ENCODE results near the gene UQCC2.

Gene UQCC2

DNA sequence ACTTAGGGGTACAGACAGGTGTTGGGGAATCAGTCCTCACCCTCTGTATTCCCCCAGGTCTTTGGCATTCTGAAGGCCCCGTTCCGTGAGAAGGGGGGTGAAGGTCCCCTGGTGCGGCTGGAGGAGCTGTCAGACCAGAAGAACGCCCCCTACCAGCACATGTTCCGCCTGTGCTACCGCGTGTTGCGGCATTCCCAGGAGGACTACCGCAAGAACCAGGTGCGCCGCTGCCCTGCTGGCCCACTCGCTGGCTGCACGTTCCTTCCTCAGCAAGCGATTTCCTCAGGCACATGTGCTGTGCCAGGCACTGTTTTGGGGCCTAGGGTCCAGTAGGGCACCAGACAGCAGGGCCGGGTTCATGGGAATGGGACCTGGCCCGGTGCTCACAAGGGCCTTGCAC, 44.4 kb downstream of the UQCC2 start:
- H3K4me3 ChIP-seq (ENCODE audit: insufficient read depth in 1 of 2, low read depth in 1 of 2, low read length in 2 of 2), result no peak overlapping the region
- H3K27me3 ChIP-seq (ENCODE audit: control insufficient read depth in 1 of 2, insufficient read depth in 1 of 2, low read length in 2 of 2), result no peaks in the 10 kb centered on the region
- H3K36me3 ChIP-seq (ENCODE audit: control insufficient read depth in 1 of 2, insufficient read depth in 2 of 2, low read depth in 1 of 2, low read length in 2 of 2), result peaks cover 84 to 100% of the 10 kb centered on the region in 2 experiments
- no peak overlapping the region for H3K4me2 ChIP-seq (ENCODE audit: low read length, poor library complexity, severe bottlenecking)
- no peak overlapping the region for H2BK15ac ChIP-seq (ENCODE audit: low read depth, poor library complexity, severe bottlenecking)
- H2AK5ac ChIP-seq (ENCODE audit: low read length, severe bottlenecking), result no peak overlapping the region
- no peaks in the 10 kb centered on the region for H3K9me3 ChIP-seq (ENCODE audit: control insufficient read depth, low read length)
- H3K23ac ChIP-seq (ENCODE audit: low read length in 2 of 2), result no peak overlapping the region
- no peak overlapping the region for H3K4ac ChIP-seq (ENCODE audit: low read depth in 1 of 2, low read length in 2 of 2)
- no peak overlapping the region for H3K14ac ChIP-seq (ENCODE audit: low read length in 2 of 2)
- H3K18ac ChIP-seq (ENCODE audit: low read depth in 1 of 2, low read length in 2 of 2), result no peak overlapping the region
- no peak overlapping the region for H3K9ac ChIP-seq (ENCODE audit: low read length)
- H2AFZ ChIP-seq (ENCODE audit: low read depth, low read length), result no peak overlapping the region
- WGBS, result 96% methylated on average over 16 of the region's 16 CpGs
- H4K8ac ChIP-seq (ENCODE audit: low read length), result no peak overlapping the region
- no peaks in the 10 kb centered on the region for H3K79me1 ChIP-seq (replicated peaks; ENCODE audit: low read length, poor library complexity, severe bottlenecking)
- no peak overlapping the region for H2BK5ac ChIP-seq (ENCODE audit: low read depth, low read length, poor library complexity, severe bottlenecking)
- no peak for DNase-seq
- H3K27ac ChIP-seq (ENCODE audit: low read length, poor library complexity, severe bottlenecking), result no peak overlapping the region
- H4K91ac ChIP-seq (ENCODE audit: low read length), result no peak overlapping the region
- no peak overlapping the region for H2BK120ac ChIP-seq (ENCODE audit: low read depth, low read length)
- H3K4me1 ChIP-seq (ENCODE audit: control insufficient read depth, insufficient read depth, low read depth, low read length), result peaks cover 4% of the 10 kb centered on the region
- no peak overlapping the region for H2BK12ac ChIP-seq (ENCODE audit: low read length in 2 of 2)

DNA sequence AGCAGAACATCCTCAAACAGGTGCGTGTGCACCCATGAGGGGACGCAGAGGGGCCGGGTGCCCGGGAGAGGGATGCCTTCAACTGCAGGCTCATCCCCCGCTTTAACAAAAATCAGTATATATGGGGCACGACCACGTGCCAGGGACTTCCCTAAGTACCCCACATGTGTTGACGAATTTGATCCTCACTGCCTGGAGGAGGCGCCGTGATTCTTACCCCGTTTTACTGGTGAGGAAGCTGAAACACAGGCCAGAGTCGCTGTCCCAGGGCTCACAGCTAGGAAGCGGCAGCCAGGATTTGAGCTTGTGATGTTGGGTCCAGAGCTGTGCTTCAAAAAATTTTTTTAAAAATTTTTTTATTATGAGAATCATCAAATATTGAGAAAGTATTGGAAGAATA, 45.5 kb downstream of the UQCC2 start:
- peaks cover 2% of the 10 kb centered on the region for H3K4me1 ChIP-seq (ENCODE audit: control insufficient read depth, insufficient read depth, low read depth, low read length)
- H3K79me1 ChIP-seq (replicated peaks; ENCODE audit: low read length, poor library complexity, severe bottlenecking), result no peaks in the 10 kb centered on the region
- H3K4me2 ChIP-seq (ENCODE audit: low read length, poor library complexity, severe bottlenecking), result no peak overlapping the region
- no peaks in the 10 kb centered on the region for H3K27me3 ChIP-seq (ENCODE audit: control insufficient read depth in 1 of 2, insufficient read depth in 1 of 2, low read length in 2 of 2)
- WGBS, result 90% methylated on average over 12 of the region's 13 CpGs
- no peak overlapping the region for H2AK5ac ChIP-seq (ENCODE audit: low read length, severe bottlenecking)
- H3K4me3 ChIP-seq (ENCODE audit: insufficient read depth in 1 of 2, low read depth in 1 of 2, low read length in 2 of 2), result no peak overlapping the region
- H2BK15ac ChIP-seq (ENCODE audit: low read depth, poor library complexity, severe bottlenecking), result no peak overlapping the region
- H3K14ac ChIP-seq (ENCODE audit: low read length in 2 of 2), result no peak overlapping the region
- peaks cover 79 to 95% of the 10 kb centered on the region in 2 experiments for H3K36me3 ChIP-seq (ENCODE audit: control insufficient read depth in 1 of 2, insufficient read depth in 2 of 2, low read depth in 1 of 2, low read length in 2 of 2)
- H3K27ac ChIP-seq (ENCODE audit: low read length, poor library complexity, severe bottlenecking), result no peak overlapping the region
- no peak overlapping the region for H3K23ac ChIP-seq (ENCODE audit: low read length in 2 of 2)
- H2BK12ac ChIP-seq (ENCODE audit: low read length in 2 of 2), result no peak overlapping the region
- H2BK120ac ChIP-seq (ENCODE audit: low read depth, low read length), result no peak overlapping the region
- H3K9me3 ChIP-seq (ENCODE audit: control insufficient read depth, low read length), result no peaks in the 10 kb centered on the region
- H4K91ac ChIP-seq (ENCODE audit: low read length), result no peak overlapping the region
- DNase-seq, result no peak
- no peak overlapping the region for H3K9ac ChIP-seq (ENCODE audit: low read length)
- H2BK5ac ChIP-seq (ENCODE audit: low read depth, low read length, poor library complexity, severe bottlenecking), result no peak overlapping the region
- H2AFZ ChIP-seq (ENCODE audit: low read depth, low read length), result no peak overlapping the region
- H3K4ac ChIP-seq (ENCODE audit: low read depth in 1 of 2, low read length in 2 of 2), result no peak overlapping the region
- no peak overlapping the region for H4K8ac ChIP-seq (ENCODE audit: low read length)
- no peak overlapping the region for H3K18ac ChIP-seq (ENCODE audit: low read depth in 1 of 2, low read length in 2 of 2)

DNA sequence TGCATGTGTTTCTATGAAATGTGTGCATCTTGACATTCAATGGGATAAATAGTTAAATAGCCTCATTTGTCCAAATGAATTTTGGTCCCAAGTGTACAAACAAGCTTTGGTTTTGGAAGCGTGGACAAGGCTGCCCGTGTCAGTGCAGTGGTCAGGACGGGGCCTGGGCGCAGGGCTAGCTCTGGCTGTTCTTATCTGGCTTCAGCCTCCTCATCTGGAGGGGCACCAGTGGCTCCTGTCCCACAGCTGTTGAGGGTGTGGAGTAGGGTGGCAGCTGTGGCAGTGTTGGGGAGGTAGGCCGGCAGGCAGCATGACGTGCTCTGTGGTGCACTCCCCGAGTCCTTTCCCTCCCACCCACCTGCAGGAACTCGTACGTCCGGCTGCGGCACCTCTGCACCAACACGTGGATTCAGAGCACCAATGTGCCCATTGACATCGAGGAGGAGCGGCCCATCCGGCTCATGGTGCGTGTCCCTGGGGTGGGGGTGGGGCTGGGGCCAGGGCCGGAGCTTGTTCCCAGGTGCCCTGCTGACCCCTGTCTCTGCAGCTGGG, 46.9 kb downstream of the UQCC2 start:
- H3K9me3 ChIP-seq (ENCODE audit: control insufficient read depth, low read length), result no peaks in the 10 kb centered on the region
- no peak overlapping the region for H2BK120ac ChIP-seq (ENCODE audit: low read depth, low read length)
- no peak overlapping the region for H3K9ac ChIP-seq (ENCODE audit: low read length)
- H2AFZ ChIP-seq (ENCODE audit: low read depth, low read length), result no peak overlapping the region
- no peak for DNase-seq
- H2BK12ac ChIP-seq (ENCODE audit: low read length in 2 of 2), result no peak overlapping the region
- no peaks in the 10 kb centered on the region for H3K4me1 ChIP-seq (ENCODE audit: control insufficient read depth, insufficient read depth, low read depth, low read length)
- H3K4ac ChIP-seq (ENCODE audit: low read depth in 1 of 2, low read length in 2 of 2), result no peak overlapping the region
- H3K27me3 ChIP-seq (ENCODE audit: control insufficient read depth in 1 of 2, insufficient read depth in 1 of 2, low read length in 2 of 2), result no peaks in the 10 kb centered on the region
- H4K8ac ChIP-seq (ENCODE audit: low read length), result no peak overlapping the region
- WGBS, result 96% methylated on average over 14 of the region's 17 CpGs
- no peak overlapping the region for H2BK15ac ChIP-seq (ENCODE audit: low read depth, poor library complexity, severe bottlenecking)
- H3K4me2 ChIP-seq (ENCODE audit: low read length, poor library complexity, severe bottlenecking), result no peak overlapping the region
- H3K27ac ChIP-seq (ENCODE audit: low read length, poor library complexity, severe bottlenecking), result no peak overlapping the region
- no peak overlapping the region for H2BK5ac ChIP-seq (ENCODE audit: low read depth, low read length, poor library complexity, severe bottlenecking)
- H2AK5ac ChIP-seq (ENCODE audit: low read length, severe bottlenecking), result no peak overlapping the region
- no peak overlapping the region for H3K14ac ChIP-seq (ENCODE audit: low read length in 2 of 2)
- H3K79me1 ChIP-seq (replicated peaks; ENCODE audit: low read length, poor library complexity, severe bottlenecking), result no peaks in the 10 kb centered on the region
- H3K23ac ChIP-seq (ENCODE audit: low read length in 2 of 2), result no peak overlapping the region
- no peak overlapping the region for H3K4me3 ChIP-seq (ENCODE audit: insufficient read depth in 1 of 2, low read depth in 1 of 2, low read length in 2 of 2)
- no peak overlapping the region for H4K91ac ChIP-seq (ENCODE audit: low read length)
- peaks cover 73 to 93% of the 10 kb centered on the region in 2 experiments for H3K36me3 ChIP-seq (ENCODE audit: control insufficient read depth in 1 of 2, insufficient read depth in 2 of 2, low read depth in 1 of 2, low read length in 2 of 2)
- no peak overlapping the region for H3K18ac ChIP-seq (ENCODE audit: low read depth in 1 of 2, low read length in 2 of 2)

DNA sequence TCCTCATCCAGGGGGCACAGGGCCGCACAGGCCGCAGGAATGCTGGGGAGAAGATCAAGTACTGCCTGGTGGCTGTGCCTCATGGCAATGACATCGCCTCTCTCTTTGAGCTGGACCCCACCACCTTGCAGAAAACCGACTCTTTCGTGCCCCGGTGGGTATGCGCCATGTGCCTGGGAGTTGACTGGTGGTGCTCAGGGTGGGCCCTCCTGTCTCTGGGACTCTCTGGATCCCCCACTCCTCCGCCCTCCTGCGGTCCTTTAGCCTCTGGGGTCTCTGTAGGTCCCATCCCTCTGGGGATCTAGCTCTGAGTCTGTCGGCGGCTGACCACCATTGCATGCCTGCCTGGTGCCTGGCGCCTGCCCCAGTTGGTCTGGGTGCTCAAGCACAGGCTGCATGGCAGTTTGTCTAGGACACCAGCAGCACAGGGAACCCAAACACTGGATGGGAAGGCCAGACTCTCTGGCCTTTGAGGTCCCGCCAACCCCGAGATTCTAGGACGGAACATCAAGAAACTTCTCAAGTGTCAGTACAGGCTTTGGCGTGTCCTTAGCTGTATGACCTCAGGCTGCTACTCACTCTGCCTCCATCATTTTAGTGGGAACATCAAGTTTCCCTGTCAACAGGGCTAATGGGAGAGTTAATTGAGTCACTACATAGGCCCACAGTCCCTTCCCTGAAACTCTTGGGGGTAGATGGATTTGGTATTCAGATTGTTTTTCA, 47.6 kb downstream of the UQCC2 start:
- 94% methylated on average over 16 of the region's 16 CpGs for WGBS

More for the DNA sequence above, 47.6 kb downstream of the UQCC2 start:
- Histone ChIP-seq H3K23ac (ENCODE audit: low read length in 2 of 2) (peak overlapping the region in 1 of 2 experiments; percentile 50), H3K36me3 (ENCODE audit: control insufficient read depth in 1 of 2, insufficient read depth in 2 of 2, low read depth in 1 of 2, low read length in 2 of 2) (peaks cover 74 to 93% of the 10 kb centered on the region in 2 experiments), H3K4me1 (ENCODE audit: control insufficient read depth, insufficient read depth, low read depth, low read length) (no peaks in the 10 kb centered on the region), H3K9ac (ENCODE audit: low read length) (no peak overlapping the region), H3K18ac (ENCODE audit: low read depth in 1 of 2, low read length in 2 of 2) (no peak overlapping the region), H3K4me2 (ENCODE audit: low read length, poor library complexity, severe bottlenecking) (no peak overlapping the region), H3K27ac (ENCODE audit: low read length, poor library complexity, severe bottlenecking) (no peak overlapping the region), H4K8ac (ENCODE audit: low read length) (no peak overlapping the region), H2AK5ac (ENCODE audit: low read length, severe bottlenecking) (no peak overlapping the region), H3K79me1 (replicated peaks; ENCODE audit: low read length, poor library complexity, severe bottlenecking) (no peaks in the 10 kb centered on the region), H2BK12ac (ENCODE audit: low read length in 2 of 2) (no peak overlapping the region), H3K9me3 (ENCODE audit: control insufficient read depth, low read length) (no peaks in the 10 kb centered on the region), H3K14ac (ENCODE audit: low read length in 2 of 2) (no peak overlapping the region), H2BK120ac (ENCODE audit: low read depth, low read length) (no peak overlapping the region), H3K27me3 (ENCODE audit: control insufficient read depth in 1 of 2, insufficient read depth in 1 of 2, low read length in 2 of 2) (no peaks in the 10 kb centered on the region), H2BK5ac (ENCODE audit: low read depth, low read length, poor library complexity, severe bottlenecking) (no peak overlapping the region), H2AFZ (ENCODE audit: low read depth, low read length) (no peak overlapping the region), H3K4me3 (ENCODE audit: insufficient read depth in 1 of 2, low read depth in 1 of 2, low read length in 2 of 2) (no peak overlapping the region), H2BK15ac (ENCODE audit: low read depth, poor library complexity, severe bottlenecking) (no peak overlapping the region), H3K4ac (ENCODE audit: low read depth in 1 of 2, low read length in 2 of 2) (no peak overlapping the region), H4K91ac (ENCODE audit: low read length) (no peak overlapping the region)
- no peak for DNase-seq

Data from mesenchymal stem cell (in vitro differentiated cells and primary cell).